WI38 (cell line): ENCODE results near the gene CACNA2D1.

Experiments used
- H3K4me3 ChIP-seq: 2 replicates; pipeline ENCODE4 v1.5.1; 2011; ENCODE audit warnings: low read depth, mild to moderate bottlenecking, control low read depth, low read length
- TF ChIP-seq, protein P1 (sequence below): IDR thresholded peaks from 2 replicates; pipeline ENCODE4 v1.5.1; 2012; ENCODE audit warnings: low read depth, mild to moderate bottlenecking, control low read depth, low read length

The CACNA2D1 gene

DNA sequence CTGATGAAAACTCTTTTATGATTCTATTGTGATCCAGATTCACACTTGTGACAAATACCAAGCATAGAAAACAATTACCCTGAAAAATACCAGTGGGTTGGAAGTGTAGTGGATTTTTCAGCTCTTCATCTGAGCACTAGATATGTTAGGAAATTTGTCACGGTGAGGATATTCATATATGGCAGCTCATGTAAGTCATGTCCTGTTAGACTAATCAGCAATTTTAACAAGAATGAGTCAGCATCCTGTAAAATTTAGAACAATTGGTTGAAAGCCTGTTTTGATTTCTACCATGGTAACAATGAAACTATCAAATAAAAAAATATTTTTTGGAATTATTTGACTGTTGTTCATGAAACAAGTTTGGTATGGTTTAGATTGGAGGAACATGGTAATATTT, 334.3 kb downstream of the CACNA2D1 start:
- TF ChIP-seq, protein P1, sequence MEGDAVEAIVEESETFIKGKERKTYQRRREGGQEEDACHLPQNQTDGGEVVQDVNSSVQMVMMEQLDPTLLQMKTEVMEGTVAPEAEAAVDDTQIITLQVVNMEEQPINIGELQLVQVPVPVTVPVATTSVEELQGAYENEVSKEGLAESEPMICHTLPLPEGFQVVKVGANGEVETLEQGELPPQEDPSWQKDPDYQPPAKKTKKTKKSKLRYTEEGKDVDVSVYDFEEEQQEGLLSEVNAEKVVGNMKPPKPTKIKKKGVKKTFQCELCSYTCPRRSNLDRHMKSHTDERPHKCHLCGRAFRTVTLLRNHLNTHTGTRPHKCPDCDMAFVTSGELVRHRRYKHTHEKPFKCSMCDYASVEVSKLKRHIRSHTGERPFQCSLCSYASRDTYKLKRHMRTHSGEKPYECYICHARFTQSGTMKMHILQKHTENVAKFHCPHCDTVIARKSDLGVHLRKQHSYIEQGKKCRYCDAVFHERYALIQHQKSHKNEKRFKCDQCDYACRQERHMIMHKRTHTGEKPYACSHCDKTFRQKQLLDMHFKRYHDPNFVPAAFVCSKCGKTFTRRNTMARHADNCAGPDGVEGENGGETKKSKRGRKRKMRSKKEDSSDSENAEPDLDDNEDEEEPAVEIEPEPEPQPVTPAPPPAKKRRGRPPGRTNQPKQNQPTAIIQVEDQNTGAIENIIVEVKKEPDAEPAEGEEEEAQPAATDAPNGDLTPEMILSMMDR: no peak
- H3K4me3 ChIP-seq: no peak overlapping the region

DNA sequence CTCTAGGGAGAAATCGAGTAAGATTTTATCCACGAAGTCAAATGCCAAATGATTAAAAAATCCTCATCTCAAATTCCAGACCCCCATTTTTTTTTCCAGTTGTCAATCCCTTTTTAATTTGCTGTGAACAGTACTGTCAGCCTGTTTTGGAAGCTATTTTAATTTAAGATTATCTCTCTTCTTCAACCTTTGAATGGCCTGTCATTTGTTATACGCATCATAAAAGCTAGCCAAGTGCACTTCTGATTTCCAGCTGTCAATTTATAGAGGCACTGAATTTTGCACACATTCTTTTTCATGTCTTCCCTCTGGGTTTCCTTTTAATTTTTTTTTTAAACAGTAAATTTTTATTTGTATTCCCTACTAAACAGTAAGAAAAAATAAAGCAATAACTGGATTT, 337.4 kb downstream of the CACNA2D1 start:
- TF ChIP-seq, protein P1: no peak
- H3K4me3 ChIP-seq: no peak overlapping the region

DNA sequence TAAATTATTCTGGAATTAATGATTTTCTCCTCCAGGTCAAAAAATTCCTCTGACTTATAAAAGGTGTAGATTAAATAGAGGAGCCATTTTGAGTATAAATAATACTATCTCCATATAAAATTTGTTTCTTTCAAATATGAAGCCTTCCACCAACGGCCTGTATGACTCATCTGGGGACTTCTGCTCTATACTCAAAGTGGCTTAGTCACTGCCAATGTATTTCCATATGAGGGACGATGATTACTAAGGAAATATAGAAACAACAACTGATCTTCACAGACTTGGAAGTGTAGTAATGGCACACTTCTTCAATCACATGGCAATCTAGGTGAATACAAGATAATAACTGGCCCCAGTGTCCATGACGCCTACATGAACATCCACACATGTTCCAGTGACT, 338.1 kb downstream of the CACNA2D1 start:
- TF ChIP-seq, protein P1: no peak
- no peak overlapping the region for H3K4me3 ChIP-seq

DNA sequence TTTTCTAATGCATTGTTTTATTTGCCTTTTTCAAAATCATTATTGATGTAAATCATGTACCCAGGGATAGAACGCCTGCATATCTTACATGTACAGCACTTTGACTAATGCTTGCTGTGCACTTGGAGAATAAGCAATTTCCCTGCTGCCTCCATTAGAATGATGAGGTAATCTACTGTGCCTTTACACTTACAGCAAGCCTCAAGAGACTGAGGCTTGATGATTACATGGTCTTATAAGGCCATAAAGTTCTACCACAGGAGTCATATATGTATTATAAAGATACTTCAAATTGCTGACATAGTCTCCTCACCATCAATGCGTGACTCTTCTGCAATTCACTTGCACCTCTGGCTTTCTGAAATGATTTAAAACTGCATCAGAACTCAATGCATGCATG, 345.2 kb downstream of the CACNA2D1 start:
- TF ChIP-seq, protein P1: no peak
- no peak overlapping the region for H3K4me3 ChIP-seq

DNA sequence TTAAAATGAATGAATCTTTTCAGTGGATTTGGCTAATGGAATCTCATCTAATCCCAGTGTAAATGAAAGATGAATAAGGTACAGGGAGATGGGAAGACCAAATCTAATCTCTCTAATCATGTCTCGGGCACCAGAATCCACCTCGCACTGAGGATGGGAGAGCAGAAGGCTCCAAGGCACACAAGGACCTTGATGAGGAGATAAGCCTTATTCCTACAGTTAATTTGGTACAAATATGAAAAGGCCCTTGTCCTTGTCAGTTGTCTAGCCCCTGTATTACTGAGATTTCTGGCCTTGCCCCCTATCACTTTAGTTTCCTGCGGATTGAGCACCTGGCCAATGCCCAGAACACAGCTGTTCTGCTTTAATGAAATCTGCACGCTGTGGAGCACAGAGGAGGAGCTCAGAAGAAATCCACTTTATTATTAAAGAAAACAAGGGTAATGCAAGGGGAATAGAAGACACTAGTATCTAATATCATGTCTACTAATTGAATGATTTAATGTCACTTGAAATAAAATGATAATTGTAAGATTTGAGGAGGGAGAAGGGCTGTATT, 352.4 kb downstream of the CACNA2D1 start:
- H3K4me3 ChIP-seq: no peak overlapping the region
- TF ChIP-seq, protein P1: no peak

DNA sequence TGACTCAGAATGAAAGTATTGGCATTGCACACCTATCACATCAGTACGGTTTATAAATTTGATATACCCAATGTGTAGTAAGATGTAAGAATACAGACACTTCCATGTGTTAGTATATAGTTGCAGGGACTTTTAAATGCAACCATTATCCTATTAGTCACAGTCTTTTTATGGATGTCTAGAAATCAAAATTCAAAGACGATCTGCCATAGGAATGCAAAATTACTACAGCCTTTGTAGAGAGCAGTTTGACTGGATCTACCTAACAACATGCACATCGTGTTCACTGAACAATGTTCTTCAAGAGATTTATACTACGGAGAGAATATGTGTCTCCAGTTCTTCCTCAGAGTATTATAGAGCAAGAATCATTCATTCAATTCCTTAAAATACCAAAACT, 356.5 kb downstream of the CACNA2D1 start:
- TF ChIP-seq, protein P1: no peak
- no peak overlapping the region for H3K4me3 ChIP-seq

DNA sequence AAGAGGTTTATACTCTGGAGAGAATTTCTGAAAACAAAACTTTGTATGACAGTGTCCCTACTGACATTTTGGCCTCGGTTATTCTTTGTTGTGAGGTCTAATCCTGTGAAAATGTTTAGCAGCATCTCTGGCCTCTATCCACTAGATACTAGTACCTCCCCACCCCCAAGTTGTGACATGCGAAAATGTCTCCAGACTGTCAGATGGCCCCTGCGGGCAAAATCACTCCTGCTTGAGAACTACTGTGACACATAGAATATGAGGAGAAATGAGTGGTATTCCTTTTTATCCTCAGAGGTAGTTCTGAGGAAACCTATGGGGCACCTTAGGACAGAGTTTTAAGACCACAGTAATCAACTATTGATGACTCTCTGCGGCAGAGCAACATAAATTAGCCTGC, 358.5 kb downstream of the CACNA2D1 start:
- TF ChIP-seq, protein P1: no peak

More for the DNA sequence above, 358.5 kb downstream of the CACNA2D1 start:
- H3K4me3 ChIP-seq: no peak overlapping the region
